ENCODE measurements around the gene ULBP3. TPM values are rescaled to one million over a fixed set of nuclear protein-coding genes. Genes with fewer than 3 reads are reported as not detected.
"Not testable (repeated sequence)": the region's sequence is repeated elsewhere in the genome, so short reads cannot be mapped to it uniquely, and the experiment has no call there.

The ULBP3 gene
- polyA plus RNA-seq, 3 donors = 0.56 to 1.3 (median 0.67) TPM

DNA sequence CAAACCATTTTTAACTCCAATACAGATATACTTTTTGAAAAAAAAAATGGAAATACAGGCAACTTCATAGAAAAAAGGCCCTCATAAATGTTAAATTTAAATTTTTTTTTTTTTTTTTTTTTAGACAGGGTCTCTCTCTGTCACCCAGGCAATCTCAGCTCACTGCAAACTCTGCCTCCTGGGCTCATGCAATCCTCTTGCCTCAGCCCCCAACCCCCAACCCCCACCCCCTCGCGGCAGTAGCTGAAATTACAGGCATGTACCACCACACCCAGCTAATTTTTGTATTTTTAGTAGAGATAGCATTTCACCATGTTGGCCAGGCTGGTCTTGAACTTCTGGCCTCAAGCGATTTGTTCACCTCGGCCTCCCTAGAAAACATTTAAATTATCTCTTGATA is 12.8 kb upstream of the ULBP3 start:
- WGBS, 3 donors = 78 to 88% (median 80%) methylated on average over 4 of the region's 4 CpGs
- no peak overlapping the region for H3K27ac ChIP-seq (ENCODE audit: low read depth, low read length)

DNA sequence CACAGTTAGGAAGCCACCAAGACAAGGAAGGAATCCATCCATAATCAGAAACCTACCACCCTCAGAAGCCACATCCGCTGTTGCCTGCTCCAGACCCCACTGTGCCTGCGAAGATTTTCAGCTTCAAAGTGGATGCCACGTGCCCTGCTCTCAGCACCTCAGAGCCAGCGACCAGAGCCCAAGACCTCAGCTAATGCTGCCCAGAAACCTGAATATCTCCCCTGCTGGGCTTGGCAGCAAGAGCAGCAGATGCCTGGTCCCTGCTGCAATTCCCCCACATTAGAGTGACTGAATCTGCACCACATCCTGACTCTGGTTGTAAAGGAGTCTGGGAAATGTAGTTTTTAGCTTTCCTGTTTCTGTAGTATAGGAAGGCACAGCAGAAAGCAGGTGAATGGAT is 10.7 kb upstream of the ULBP3 start:
- 74 to 76% (median 75%) methylated on average over 4 of the region's 4 CpGs for WGBS, 3 donors

DNA sequence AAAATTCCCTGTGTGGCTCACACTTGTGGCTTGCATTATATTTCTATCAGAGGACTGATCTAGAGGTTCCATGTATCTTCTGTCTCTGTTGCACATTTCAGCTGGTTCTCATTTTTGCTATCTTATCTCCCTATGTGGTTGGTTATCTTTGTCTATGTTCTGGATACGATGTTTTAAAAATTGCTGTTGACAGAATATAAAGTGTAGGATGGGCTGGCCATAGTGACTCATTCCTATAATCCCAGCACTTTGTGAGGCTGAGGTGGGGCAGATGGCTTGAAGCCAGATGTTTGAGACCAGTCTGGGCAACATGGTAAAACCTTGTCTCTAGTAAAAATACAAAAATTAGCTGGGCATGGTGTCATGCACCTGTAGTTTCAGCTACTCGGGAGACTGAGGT is 9.9 kb upstream of the ULBP3 start:
- 59 to 74% (median 72%) methylated on average over 2 of the region's 2 CpGs for WGBS, 3 donors
- no peak overlapping the region for H3K27ac ChIP-seq (ENCODE audit: low read depth, low read length)

More for the DNA sequence above, 10.7 kb upstream of the ULBP3 start:
- no peak overlapping the region for H3K27ac ChIP-seq (ENCODE audit: low read depth, low read length)

DNA sequence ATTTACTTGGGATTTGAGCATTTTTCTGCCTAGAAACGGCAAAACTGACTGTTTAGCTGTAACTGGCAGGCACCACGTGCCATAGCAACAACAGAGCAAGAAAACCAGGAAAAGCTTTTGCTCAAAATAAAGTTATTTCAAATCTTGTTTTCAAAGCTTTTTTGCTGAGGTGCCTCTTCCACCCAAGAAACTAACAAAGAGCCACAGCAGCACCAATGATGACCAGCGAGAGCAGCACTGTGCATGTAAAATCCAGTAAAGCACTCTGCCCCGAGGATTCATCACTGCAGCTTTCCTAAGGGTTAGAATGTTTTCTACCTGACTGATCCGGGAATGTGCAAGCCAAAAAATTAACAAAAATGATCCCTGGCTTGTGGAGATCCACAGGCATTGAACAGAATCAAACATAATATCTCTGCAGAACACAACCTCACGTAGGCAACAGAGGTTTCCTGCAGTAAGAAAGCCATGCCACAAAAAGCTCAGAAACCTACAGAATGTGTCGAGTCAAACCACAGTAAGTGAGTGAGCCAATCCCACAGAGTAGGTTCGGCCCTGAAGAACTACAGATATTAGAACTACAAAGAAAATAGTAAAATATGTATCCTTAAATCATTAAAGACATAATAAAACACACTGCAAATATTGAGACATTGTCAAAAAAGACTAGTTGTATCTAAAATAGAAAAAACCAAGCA is 7.4 kb upstream of the ULBP3 start:
- 56 to 75% (median 60%) methylated on average over 8 of the region's 8 CpGs for WGBS, 3 donors

DNA sequence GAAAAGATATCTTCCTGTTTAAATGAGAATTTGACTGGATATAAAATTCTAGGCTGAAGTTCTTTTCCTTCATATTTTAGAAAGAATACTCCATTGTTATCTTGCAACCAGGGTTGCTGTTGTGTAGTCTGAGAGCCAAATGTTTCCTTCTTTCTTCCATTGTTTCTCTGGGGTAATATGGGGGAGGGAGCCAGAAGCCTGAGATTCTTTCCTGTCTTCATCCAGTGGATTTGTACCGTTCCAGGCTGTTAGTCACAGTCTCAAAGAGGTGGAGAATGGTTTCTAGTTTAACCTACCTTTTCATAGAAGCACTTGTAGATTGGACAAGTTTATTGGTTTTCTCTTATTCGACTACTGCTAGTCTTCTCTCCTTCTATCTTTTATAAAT is 6.1 kb upstream of the ULBP3 start:
- WGBS, 3 donors = 60 to 78% (median 64%) methylated on average over 2 of the region's 2 CpGs
- H3K27ac ChIP-seq (ENCODE audit: low read depth, low read length) = no peak overlapping the region

More for the DNA sequence above, 7.4 kb upstream of the ULBP3 start:
- no peak overlapping the region for H3K27ac ChIP-seq (ENCODE audit: low read depth, low read length)

DNA sequence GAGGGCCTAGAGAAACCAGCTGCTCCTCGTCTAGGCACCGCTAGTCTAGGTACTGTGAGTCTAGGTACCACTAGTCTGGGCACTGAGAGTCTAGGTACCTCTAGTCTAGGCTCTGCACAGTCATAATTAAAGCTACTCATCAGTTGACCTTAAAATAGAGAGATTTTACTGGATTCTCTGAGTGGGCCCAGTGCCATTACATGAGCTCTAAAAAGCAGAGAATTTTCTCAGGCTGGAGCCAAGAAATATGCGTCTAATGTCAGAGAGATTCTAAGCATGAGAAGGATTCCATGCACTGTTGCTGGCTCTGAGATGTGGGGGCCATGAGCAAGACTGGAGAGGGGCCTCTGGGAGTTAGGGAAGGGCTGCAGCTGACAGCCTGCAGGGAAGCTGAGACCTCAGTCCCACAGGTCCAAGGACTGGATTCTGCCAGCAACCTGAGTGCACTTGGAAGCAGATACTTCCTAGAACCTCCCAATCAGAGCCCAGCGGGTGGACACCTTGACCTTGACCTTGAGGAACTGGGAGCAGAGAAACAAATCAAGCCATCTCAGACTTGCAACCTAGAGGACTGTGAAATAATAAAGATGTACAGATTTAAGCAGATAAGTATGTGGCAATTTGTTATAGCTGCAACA is 5.6 kb upstream of the ULBP3 start:
- WGBS, 3 donors = 83 to 88% (median 83%) methylated on average over 4 of the region's 4 CpGs
- H3K27ac ChIP-seq (ENCODE audit: low read depth, low read length) = not testable (repeated sequence)

DNA sequence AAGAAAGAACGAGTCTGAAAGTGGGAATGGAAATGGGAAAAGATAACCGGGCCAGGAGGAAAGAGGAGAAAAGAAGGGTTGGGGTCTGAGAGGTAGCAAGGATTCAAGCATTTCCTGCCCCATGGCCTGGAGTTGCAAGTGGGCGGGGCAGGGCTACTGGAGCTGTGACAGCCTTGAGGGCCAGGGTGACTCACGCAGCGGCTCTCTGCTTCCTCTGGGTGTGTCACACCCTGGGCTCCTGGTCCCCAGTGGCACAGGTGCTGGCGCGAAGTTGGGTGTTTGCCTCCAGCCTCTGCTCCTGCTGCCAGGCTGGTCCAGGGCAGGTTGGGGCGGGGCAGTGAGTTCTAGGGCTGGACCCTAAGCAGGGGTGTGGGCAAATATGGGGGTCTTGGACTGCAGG is 3.3 kb upstream of the ULBP3 start:
- no peak overlapping the region for H3K27ac ChIP-seq (ENCODE audit: low read depth, low read length)
- 62 to 63% (median 63%) methylated on average over 8 of the region's 8 CpGs for WGBS, 3 donors

DNA sequence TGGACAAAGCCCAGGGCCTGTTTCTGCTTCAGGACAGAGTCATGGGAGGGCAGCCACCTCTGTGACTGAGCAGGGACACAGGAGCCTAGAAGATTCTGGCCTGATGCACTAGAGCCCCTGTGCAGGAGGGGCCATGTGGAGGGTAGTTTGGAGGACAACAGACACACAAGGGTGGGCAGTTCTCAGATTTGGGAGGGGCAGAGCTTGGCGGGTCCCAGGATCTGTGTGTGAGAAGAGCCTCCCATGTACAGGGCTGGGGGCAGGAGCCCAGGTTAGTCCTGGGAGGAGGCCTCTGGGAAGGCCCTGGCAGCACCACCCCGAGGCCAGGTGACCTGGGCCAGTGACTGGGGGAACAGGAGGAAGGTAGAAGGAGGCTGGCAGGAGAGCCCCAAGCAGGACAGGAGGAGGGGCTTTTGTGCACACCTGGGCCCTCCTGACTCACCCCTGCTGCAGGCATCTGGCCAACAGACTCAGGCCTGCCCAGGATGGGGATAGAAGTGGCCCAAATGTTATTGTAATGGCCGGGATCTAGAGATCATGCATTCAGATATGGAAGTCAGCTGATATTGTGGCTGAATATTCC is 1.4 kb upstream of the ULBP3 start:
- H3K27ac ChIP-seq (ENCODE audit: low read depth, low read length) = no peak overlapping the region
- WGBS, 3 donors = 82 to 89% (median 88%) methylated on average over 3 of the region's 3 CpGs

DNA sequence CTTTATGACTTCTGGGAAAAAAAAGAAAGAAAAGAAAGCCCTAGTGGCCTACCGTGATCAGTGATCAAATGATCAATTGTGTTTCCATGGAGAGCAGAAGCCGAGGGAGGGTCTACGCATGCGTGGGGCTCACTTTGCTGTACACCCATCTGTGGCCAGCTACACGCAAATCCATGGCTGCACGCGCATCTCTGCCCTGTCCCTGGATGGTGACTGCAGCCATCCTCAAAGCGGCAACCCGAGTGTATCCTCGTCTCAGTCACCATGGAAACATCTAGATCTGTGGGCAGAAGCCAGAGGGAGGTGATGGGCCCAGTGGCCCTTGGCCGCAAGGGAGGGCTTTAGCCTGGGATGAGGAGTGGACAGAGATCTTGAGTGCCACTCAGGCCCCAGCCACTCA is 785 bp upstream of the ULBP3 start:
- H3K27ac ChIP-seq (ENCODE audit: low read depth, low read length) = no peak overlapping the region
- 44 to 81% (median 79%) methylated on average over 11 of the region's 11 CpGs for WGBS, 3 donors

DNA sequence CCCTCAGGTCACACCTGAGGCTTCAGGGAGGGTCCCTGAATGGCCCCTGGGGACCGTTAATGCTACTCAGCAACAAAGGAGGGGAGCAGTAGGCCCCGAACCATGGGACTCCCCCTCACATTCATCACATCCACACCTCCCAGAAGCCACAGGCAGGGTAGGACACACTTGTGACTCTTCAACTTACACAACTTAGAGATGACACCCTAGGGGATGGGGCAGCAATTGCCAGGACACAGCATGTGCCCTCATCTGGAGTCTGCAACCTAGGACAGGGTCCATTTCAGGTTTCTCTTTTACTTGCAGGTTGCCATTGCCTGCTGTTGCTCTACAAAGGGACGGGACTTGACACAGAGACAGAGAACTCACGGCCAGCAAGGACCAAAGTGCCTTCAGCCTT is 770 bp downstream of the ULBP3 start:
- H3K27ac ChIP-seq (ENCODE audit: low read depth, low read length) = no peak overlapping the region
- WGBS, 3 donors = 53 to 61% (median 56%) methylated on average over 4 of the region's 4 CpGs

DNA sequence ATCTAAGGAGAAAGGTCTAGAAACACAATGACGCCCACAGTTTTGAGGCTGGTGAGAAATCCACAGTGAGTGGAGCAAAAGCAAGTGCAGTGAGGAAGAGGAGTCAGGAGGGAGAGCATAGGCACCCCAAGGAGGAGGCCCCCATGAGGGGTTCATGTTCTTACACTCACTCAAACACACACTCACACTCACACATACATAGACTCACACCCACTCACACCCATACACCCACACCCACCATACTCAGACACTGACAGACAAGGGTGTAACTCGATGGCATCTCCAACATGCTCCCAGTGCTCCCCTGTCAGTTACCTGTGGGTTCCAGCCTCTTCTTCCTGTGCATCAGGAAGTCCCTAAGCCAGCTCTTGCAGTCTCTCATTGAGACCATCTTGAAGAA is 3.8 kb downstream of the ULBP3 start:
- 94 to 100% (median 95%) methylated on average over 2 of the region's 2 CpGs for WGBS, 3 donors
- no peak overlapping the region for H3K27ac ChIP-seq (ENCODE audit: low read depth, low read length)

DNA sequence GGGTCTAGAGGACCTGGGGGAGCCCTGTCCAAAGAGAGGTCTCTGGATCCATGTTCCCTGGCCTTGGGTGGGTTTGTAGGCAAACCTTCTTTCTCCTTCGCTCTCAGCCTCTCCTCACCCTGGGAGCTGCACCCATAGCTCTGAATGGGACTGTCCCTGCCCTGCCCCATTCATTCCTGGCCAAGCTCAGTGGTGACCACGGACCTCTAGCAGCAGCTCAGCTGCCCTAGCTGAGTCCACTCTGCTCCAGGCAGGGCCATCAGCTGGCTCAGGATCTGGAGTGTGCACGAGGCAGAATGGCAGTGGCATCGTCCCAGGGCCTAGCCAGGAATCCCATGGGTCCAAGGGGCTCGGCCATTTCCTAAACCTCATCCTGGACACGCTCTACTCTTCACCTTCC is 5.3 kb downstream of the ULBP3 start:
- 88 to 91% (median 91%) methylated on average over 6 of the region's 6 CpGs for WGBS, 3 donors
- no peak overlapping the region for H3K27ac ChIP-seq (ENCODE audit: low read depth, low read length)

DNA sequence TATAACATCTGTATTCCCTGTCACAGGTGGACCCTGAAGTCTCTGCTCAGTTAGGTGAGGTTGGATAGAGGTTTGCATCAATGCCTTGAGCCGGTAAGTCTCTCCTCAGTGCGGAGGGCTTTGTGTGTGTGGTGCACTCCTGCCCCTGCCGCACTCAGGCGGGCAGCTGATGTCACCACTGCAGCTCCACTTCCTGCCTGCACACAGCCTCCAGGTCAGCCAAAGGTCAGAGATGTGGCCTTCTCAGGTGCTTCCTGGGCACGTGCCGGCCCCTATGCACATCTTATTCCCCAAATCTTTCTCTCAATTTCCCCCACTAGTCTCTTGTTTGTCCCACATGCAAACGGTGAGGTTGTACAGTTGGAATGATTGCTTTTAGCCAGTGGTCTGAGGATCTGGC is 8.9 kb downstream of the ULBP3 start:
- WGBS, 3 donors = 53 to 75% (median 67%) methylated on average over 7 of the region's 7 CpGs
- not testable (repeated sequence) for H3K27ac ChIP-seq (ENCODE audit: low read depth, low read length)

DNA sequence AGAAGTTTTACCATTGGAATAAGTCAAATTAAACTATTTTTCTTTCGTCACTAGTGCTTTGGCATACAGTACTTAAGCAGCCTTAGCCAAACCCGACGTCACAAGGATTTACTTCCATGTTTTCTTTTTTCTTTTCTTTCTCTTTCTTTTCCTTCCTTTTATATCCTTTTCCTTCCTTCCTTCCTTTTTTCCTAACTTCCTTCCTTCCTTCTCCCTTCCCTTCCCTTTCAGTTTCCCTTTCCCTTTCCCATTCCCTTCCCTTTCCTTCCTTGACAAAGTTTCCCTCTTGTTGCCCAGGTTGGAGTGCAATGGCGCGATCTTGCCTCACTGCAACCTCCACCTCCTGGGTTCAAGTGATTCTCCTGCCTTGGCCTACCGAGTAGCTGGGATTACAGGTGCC is 9.9 kb downstream of the ULBP3 start:
- WGBS, 3 donors = 88 to 90% (median 89%) methylated on average over 6 of the region's 6 CpGs
- no peak overlapping the region for H3K27ac ChIP-seq (ENCODE audit: low read depth, low read length)

DNA sequence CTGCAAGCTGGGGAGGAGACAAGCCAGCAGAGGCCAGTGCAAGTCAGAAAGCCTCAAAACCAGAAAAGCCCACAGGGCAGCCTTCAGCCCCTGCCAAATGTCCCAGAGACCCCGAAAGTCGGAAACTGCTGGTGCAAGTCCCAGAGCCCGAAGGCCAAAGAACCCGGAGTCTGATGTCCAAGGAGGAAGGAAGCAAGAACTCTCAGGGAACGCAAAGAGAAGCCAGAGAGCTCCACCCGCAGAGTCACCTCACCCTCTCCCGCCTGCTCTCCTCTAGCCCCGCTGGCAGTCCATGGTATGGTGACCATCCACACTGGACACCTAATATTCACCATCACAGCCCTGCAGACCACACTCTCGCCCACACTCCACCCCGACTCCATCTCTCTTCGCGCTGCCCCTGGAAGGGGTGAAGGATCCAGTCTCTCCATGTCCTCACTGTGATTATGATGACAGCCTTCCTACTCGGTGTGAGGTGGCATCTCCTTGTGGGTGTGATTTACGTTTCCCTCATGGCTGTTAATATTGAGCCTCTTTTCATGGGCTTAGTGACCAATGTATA is 10.6 kb downstream of the ULBP3 start:
- H3K27ac ChIP-seq (ENCODE audit: low read depth, low read length) = no peak overlapping the region
- WGBS, 3 donors = 81 to 88% (median 88%) methylated on average over 13 to 14 of the region's 14 CpGs

DNA sequence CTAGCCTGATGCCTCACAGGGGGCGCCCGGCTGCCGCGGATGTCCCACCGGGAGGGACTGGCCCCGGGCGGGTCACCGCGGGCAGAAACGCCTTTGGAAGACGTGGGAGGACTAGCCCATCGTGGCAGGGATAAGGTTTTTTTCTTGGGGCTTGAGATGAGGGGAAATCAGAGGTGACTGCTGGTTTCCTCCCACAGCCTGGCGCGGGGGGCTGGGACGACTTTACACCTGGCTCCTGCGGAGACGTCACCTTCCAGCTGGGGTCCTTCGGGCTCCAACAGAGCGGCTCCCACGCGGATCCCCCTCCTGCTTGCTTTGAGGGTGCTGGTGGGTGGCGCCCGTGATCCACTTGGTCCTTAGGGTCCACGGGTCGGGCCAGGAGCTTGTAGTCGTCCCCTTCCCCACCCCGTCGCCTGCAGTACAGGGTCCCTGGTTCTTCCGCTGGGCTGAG is 11.4 kb downstream of the ULBP3 start:
- WGBS, 3 donors = 78 to 84% (median 80%) methylated on average over 29 of the region's 29 CpGs
- no peak overlapping the region for H3K27ac ChIP-seq (ENCODE audit: low read depth, low read length)

DNA sequence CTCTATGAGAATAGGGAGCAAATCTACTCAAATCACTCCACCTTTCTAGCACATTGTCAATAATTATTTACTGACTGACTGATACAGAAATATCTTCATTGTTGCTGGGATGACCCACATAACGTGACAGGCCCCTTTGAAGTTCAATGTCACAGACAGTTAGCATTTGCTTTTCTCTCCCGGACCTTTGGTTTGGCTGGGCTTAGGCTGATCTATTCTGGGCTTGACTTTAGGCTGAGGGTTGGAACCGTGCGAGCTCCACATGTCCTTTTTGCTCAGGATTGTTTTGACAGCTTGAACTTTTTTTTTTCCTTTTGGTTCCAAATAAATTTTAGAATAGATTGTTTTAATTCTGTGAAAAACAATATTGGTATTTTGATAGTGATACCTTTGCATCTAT is 12.0 kb downstream of the ULBP3 start:
- H3K27ac ChIP-seq (ENCODE audit: low read depth, low read length) = no peak overlapping the region
- 78 to 87% (median 82%) methylated on average over 4 of the region's 4 CpGs for WGBS, 3 donors

DNA sequence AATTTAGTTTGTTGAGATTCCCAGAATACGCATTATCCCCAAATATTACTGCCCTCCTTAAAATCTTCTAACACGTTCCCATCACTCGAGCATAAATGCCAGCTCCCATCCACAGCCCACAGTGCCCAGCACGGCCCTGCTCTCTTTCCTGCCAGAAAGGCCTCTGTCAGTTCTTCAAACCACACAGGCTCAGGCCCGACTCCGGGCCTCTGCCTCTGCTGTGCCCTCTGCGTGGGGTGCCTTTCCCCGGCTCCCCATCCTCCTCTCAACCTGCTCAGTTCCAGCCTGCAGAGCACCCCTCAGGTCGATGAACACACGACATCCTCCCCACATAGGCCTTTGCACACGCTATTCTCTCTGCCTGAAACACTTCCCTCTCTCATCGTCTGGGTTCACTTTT is 12.8 kb downstream of the ULBP3 start:
- 70 to 85% (median 81%) methylated on average over 12 of the region's 12 CpGs for WGBS, 3 donors
- H3K27ac ChIP-seq (ENCODE audit: low read depth, low read length) = no peak overlapping the region

DNA sequence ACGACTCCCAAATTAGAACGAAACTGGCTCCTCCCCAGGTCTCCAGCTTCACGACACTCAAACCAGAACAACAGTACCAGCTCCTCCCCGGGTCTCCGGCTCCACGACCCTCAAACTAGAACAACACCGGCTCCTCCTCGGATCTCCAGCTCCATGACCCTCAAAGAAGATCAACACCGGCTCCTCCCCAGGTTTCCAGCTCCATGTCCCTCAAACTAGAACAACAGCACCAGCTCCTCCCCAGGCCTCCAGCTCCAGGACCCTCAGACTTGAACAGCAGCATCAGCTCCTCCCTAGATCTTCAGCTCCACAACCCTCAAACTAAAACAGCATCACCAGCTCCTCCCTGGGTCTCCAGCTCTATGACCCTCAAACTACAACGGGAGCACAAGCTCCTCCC is 13.8 kb downstream of the ULBP3 start:
- WGBS, 3 donors = 78 to 89% (median 83%) methylated on average over 10 of the region's 10 CpGs

More for the DNA sequence above, 13.8 kb downstream of the ULBP3 start:
- no peak overlapping the region for H3K27ac ChIP-seq (ENCODE audit: low read depth, low read length)
